Natural killer cell (primary cell): ENCODE measurements around the gene STIM2. TPM values are rescaled to one million over a fixed set of nuclear protein-coding genes. Genes with fewer than 3 reads are reported as not detected.

Experiments
- ATAC-seq, 3 donors: fragments of 150-1000 bp in 2 of 3; fragments of 200-7000 bp in 1 of 3; cut with Tn5 transposase; 1 replicate in 1 of 3; 2 replicates in 2 of 3; pipeline ENCODE4 v1.10.0; 2021; ENCODE audit warnings: mild to moderate bottlenecking in 2 of 3, moderate library complexity in 2 of 3
- DNase-seq, 2 donors: peaks; one replicate each; pipeline versions ENCODE4 v3.0.0 to v3.0.0-alpha.2; 2013 to 2021; ENCODE audit warnings: mixed read lengths in 1 of 2
- H3K27ac ChIP-seq: one replicate; pipeline ENCODE4 v1.5.1; 2013; ENCODE audit warnings: mild to moderate bottlenecking, low read length
- H3K27me3 ChIP-seq: one replicate; pipeline ENCODE4 v1.6.1; 2013; ENCODE audit warnings: low read length; ENCODE audit not compliant: control insufficient read depth, insufficient read depth
- H3K36me3 ChIP-seq: one replicate; pipeline ENCODE4 v1.6.1; 2013; ENCODE audit warnings: low read length; ENCODE audit not compliant: control insufficient read depth, insufficient read depth
- H3K4me1 ChIP-seq: one replicate; pipeline ENCODE4 v1.6.1; 2013; ENCODE audit warnings: low read length; ENCODE audit not compliant: control insufficient read depth, insufficient read depth
- H3K4me3 ChIP-seq: one replicate; pipeline ENCODE4 v1.5.1; 2013; ENCODE audit warnings: low read length
- H3K9me3 ChIP-seq: one replicate; pipeline ENCODE4 v1.6.1; 2013; ENCODE audit warnings: low read length; ENCODE audit not compliant: control insufficient read depth, insufficient read depth
- H3K27ac Mint-ChIP-seq, 2 donors: one replicate each; pipeline ENCODE4 v1.8.0; 2022; ENCODE audit warnings: mild to moderate bottlenecking in 2 of 2, mixed read lengths in 2 of 2, moderate library complexity in 1 of 2
- H3K27me3 Mint-ChIP-seq, 2 donors: one replicate each; pipeline ENCODE4 v1.8.0; 2022; ENCODE audit warnings: low read depth in 2 of 2, mixed read lengths in 2 of 2
- H3K36me3 Mint-ChIP-seq: one replicate; pipeline ENCODE4 v1.8.0; 2022; ENCODE audit warnings: mixed read lengths
- H3K4me1 Mint-ChIP-seq, 2 donors: one replicate each; pipeline ENCODE4 v1.8.0; 2022; ENCODE audit warnings: mixed read lengths in 2 of 2
- H3K4me3 Mint-ChIP-seq: one replicate; pipeline ENCODE4 v1.8.0; 2022; ENCODE audit warnings: mild to moderate bottlenecking, moderate library complexity, mixed read lengths
- H3K9me3 Mint-ChIP-seq, 2 donors: one replicate each; pipeline ENCODE4 v1.8.0; 2022; ENCODE audit warnings: mixed read lengths in 2 of 2
- WGBS: methylation state at CpG from one replicate; pipeline ENCODE4 v1.1.7; 2013; ENCODE audit warnings: missing lambda C conversion rate; ENCODE audit not compliant: insufficient coverage; 5-methylcytosine and 5-hydroxymethylcytosine counted together
- intact Hi-C: fragments of 100-400 bp; cut with micrococcal nuclease; formaldehyde crosslinking; loops from one replicate; pipeline ENCODE4 v1.14.2; 2022
- total RNA-seq, 4 donors: library from RNA; stranded (reverse); fragments of 120-200 nt in 1 of 4; gene quantifications; one replicate each; pipeline versions ENCODE4 v1.2.3 to v1.2.4, GENCODE V29; 2013 to 2022
- TF ChIP-seq, protein P1 (sequence below): fragments of 200-600 bp; IDR thresholded peaks from one replicate; pipeline ENCODE4 v1.8.0; 2022; ENCODE audit warnings: antibody characterized with exemption

STIM2 gene
- total RNA-seq, 3 donors from 2014 or later (not counting 1 experiment from before 2014, with no cell fraction given): 98.3 to 104 (median 100) TPM

DNA sequence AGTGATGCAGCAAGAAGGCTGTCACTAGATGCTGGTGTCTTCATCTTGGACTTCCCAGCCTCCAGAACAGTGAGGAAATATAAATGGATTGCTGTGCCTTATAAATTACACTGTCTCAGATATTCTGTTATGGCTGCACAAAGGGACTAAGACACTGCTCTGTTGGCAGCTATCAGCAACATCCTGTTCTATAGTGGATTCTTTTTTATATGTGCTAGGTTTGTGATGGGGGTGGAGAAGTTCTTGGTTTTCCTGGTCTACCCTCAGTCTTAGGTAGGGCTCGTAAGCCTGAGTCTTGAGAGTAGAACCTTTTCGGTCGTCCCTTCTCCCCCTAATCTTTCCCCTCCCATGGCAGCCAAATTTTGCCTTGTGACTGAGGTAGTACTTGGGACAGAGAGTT is 17.3 kb downstream of the STIM2 start:
- peak overlapping the region; percentile 87 to 96 for H3K27ac Mint-ChIP-seq
- ATAC-seq (peak; percentile 11 to 30 (median 18)), DNase-seq (peak in 1 of 2 donors; percentile 46)
- peak overlapping the region; percentile 65 for H3K27ac ChIP-seq
- no peaks in the 10 kb centered on the region for H3K27me3 Mint-ChIP-seq
- no peaks in the 10 kb centered on the region for H3K9me3 ChIP-seq
- H3K4me3 ChIP-seq: no peak overlapping the region
- H3K9me3 Mint-ChIP-seq: no peaks in the 10 kb centered on the region
- no CpG with 5 or more reads among the region's 3 CpGs for WGBS
- peaks cover 69 to 76% of the 10 kb centered on the region in 2 donors for H3K4me1 Mint-ChIP-seq
- peaks cover 41% of the 10 kb centered on the region for H3K4me1 ChIP-seq
- H3K36me3 ChIP-seq: no peaks in the 10 kb centered on the region
- intact Hi-C loops: loop anchor here (1.0 kb wide), 1 partner anchor 8 kb away; no protein-coding TSS in a partner anchor
- TF ChIP-seq, protein P1, sequence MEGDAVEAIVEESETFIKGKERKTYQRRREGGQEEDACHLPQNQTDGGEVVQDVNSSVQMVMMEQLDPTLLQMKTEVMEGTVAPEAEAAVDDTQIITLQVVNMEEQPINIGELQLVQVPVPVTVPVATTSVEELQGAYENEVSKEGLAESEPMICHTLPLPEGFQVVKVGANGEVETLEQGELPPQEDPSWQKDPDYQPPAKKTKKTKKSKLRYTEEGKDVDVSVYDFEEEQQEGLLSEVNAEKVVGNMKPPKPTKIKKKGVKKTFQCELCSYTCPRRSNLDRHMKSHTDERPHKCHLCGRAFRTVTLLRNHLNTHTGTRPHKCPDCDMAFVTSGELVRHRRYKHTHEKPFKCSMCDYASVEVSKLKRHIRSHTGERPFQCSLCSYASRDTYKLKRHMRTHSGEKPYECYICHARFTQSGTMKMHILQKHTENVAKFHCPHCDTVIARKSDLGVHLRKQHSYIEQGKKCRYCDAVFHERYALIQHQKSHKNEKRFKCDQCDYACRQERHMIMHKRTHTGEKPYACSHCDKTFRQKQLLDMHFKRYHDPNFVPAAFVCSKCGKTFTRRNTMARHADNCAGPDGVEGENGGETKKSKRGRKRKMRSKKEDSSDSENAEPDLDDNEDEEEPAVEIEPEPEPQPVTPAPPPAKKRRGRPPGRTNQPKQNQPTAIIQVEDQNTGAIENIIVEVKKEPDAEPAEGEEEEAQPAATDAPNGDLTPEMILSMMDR: no peak
- peak overlapping the region; percentile 14 for H3K4me3 Mint-ChIP-seq
- H3K36me3 Mint-ChIP-seq: no peaks in the 10 kb centered on the region
- H3K27me3 ChIP-seq: no peaks in the 10 kb centered on the region

DNA sequence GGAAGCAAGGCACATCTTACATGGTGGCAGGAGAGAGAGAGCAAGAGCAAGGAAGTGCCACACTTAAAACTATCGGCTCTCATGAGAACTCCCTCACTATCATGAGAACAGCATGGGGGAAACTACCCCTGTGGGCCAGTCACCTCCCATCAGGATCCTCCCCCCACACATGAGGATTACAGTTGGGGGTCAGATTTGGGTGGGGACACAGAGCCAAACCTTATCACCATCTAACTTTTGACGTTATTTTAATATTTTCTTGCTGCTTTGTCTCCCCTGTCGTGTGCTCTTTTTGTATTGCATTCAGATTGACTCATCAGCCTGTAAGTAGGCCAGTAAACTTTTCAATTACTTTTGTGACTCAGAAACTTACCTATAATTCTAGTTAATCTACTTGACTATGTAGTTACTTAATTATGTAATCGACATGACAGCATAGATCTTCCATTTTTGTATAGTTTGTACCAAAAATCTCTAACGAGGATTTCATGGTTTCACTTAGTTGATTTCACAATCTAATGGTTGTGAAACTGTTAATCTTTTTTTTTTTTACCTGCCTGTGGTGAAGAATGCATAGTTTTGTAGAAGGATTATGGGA is 18.3 kb downstream of the STIM2 start:
- Mint-ChIP-seq H3K27ac (peak overlapping the region; percentile 87 to 96), H3K36me3 (no peaks in the 10 kb centered on the region), H3K9me3 (no peaks in the 10 kb centered on the region), H3K4me3 (peak overlapping the region; percentile 29), H3K27me3 (no peaks in the 10 kb centered on the region), H3K4me1 (peaks cover 63 to 70% of the 10 kb centered on the region in 2 donors)
- Histone ChIP-seq H3K4me1 (peaks cover 33% of the 10 kb centered on the region), H3K4me3 (no peak overlapping the region), H3K27me3 (no peaks in the 10 kb centered on the region), H3K27ac (peak overlapping the region; percentile 65), H3K36me3 (no peaks in the 10 kb centered on the region), H3K9me3 (no peaks in the 10 kb centered on the region)
- TF ChIP-seq, protein P1: no peak
- DNase-seq (peak in 1 of 2 donors; percentile 49), ATAC-seq (peak; percentile 30 to 52 (median 52))
- intact Hi-C loops: loop anchor here (1.0 kb wide), 1 partner anchor 7 kb away; no protein-coding TSS in a partner anchor
- 75% methylated on average over 3 of the region's 5 CpGs for WGBS

GRCh38 chr4:26879805-26880204 is 19.2 kb downstream of the STIM2 start:
- Mint-ChIP-seq H3K9me3 (no peaks in the 10 kb centered on the region), H3K36me3 (no peaks in the 10 kb centered on the region), H3K27ac (peak overlapping the region; percentile 87 to 96), H3K4me1 (peaks cover 70% of the 10 kb centered on the region in 2 donors), H3K27me3 (no peaks in the 10 kb centered on the region), H3K4me3 (peak overlapping the region; percentile 29)
- Histone ChIP-seq H3K9me3 (no peaks in the 10 kb centered on the region), H3K27me3 (no peaks in the 10 kb centered on the region), H3K4me1 (peaks cover 31% of the 10 kb centered on the region), H3K4me3 (no peak overlapping the region), H3K27ac (peak overlapping the region; percentile 65), H3K36me3 (no peaks in the 10 kb centered on the region)
- 89% methylated on average over 1 of the region's 2 CpGs for WGBS
- TF ChIP-seq, protein P1: no peak
- ATAC-seq (no peak), DNase-seq (peak in 1 of 2 donors; percentile 41)
- intact Hi-C loops: no loop called here
